T-cell (primary cell): ENCODE measurements around the gene MIGA1. TPM values are rescaled to one million over a fixed set of nuclear protein-coding genes. Genes with fewer than 3 reads are reported as not detected.

ENCODE experiments used
- total RNA-seq, 35 experiments: library from RNA in 6 of 35; stranded (reverse) in 6 of 35; fragments of 120-200 nt in 1 of 35; gene quantifications; one replicate each; pipeline versions ENCODE4 v1.2.1 to v1.2.4 and lab custom pipeline; 2013 to 2026

MIGA1 gene
- total RNA-seq, 5 donors from 2014 or later (not counting 1 experiment from before 2014, with no cell fraction given) = 14.9 to 17.7 (median 16.1) TPM

Other genes starting within 250 kb of the MIGA1 start
- 10 to 100 TPM; 48.6 to 64.2 (median 57.0) TPM for gene ZZZ3, start 97.0 kb upstream of the MIGA1 start, total RNA-seq
- gene USP33, start 19.8 kb upstream of the MIGA1 start, total RNA-seq = 10 to 100 TPM; 65.3 to 88.8 (median 76.3) TPM
- gene NEXN, start 109.0 kb downstream of the MIGA1 start, total RNA-seq = under 1 TPM; 0.26 to 0.50 (median 0.35) TPM
- 100 to 1,000 TPM; 180 to 224 (median 194) TPM for gene FUBP1, start 199.4 kb downstream of the MIGA1 start, total RNA-seq
- 10 to 100 TPM in 4 of 5 donors, 1 to 10 TPM in 1; 10.0 to 19.6 (median 12.2) TPM for gene DNAJB4, start 225.3 kb downstream of the MIGA1 start, total RNA-seq